Measurements from ENCODE around the gene WBP2NL. TPM values are rescaled to one million over a fixed set of nuclear protein-coding genes. Genes with fewer than 3 reads are reported as not detected.
"Not testable (repeated sequence)": the region's sequence is repeated elsewhere in the genome, so short reads cannot be mapped to it uniquely, and the experiment has no call there.

WBP2NL gene
- 4.5 TPM for total RNA-seq

- FAIRE-seq = no peak
- DNase-seq (ENCODE audit: low spot score in 2 of 2) = peak; percentile 76 to 93
Measured at GRCh38 chr22:41998361-41999261, at the start of gene WBP2NL. TSS of gene WBP2NL (plus strand) at chr22:41998788. CDS start at chr22:41998819, 31 bp downstream.

- not testable (repeated sequence) for DNase-seq (ENCODE audit: low spot score in 2 of 2); FAIRE-seq
Measured at GRCh38 chr22:41948928-41949296, 49.7 kb upstream of the WBP2NL start.

- FAIRE-seq (no peak), DNase-seq (ENCODE audit: low spot score in 2 of 2) (no peak)
Measured at GRCh38 chr22:41949297-41949965, 49.2 kb upstream of the WBP2NL start.

- DNase-seq (ENCODE audit: low spot score in 2 of 2) (peak in 1 of 2 donors; percentile 58), FAIRE-seq (no peak)
Measured at GRCh38 chr22:41951898-41952474, 46.6 kb upstream of the WBP2NL start, which contains the start of gene SMIM45. TSS of gene SMIM45 (plus strand) at chr22:41952150.

- FAIRE-seq (no peak), DNase-seq (ENCODE audit: low spot score in 2 of 2) (no peak)
Measured at GRCh38 chr22:41952713-41953112, 45.9 kb upstream of the WBP2NL start.

GRCh38 chr22:41957941-41958556 is 40.5 kb upstream of the WBP2NL start:
- FAIRE-seq (no peak), DNase-seq (ENCODE audit: low spot score in 2 of 2) (no peak)

GRCh38 chr22:41963453-41964111 is 35.0 kb upstream of the WBP2NL start:
- no peak for DNase-seq (ENCODE audit: low spot score in 2 of 2)
- FAIRE-seq = no peak

GRCh38 chr22:41964112-41964491 is 34.5 kb upstream of the WBP2NL start:
- FAIRE-seq = no peak
- DNase-seq (ENCODE audit: low spot score in 2 of 2) = no peak

- DNase-seq (ENCODE audit: low spot score in 2 of 2) (no peak), FAIRE-seq (no peak)
Measured at GRCh38 chr22:41966225-41966606, 32.4 kb upstream of the WBP2NL start.

GRCh38 chr22:41966607-41967240 is 31.9 kb upstream of the WBP2NL start:
- FAIRE-seq (no peak), DNase-seq (ENCODE audit: low spot score in 2 of 2) (no peak)

GRCh38 chr22:41968601-41969000 is 30.0 kb upstream of the WBP2NL start:
- no peak for FAIRE-seq
- no peak for DNase-seq (ENCODE audit: low spot score in 2 of 2)

GRCh38 chr22:41969110-41969646 is 29.4 kb upstream of the WBP2NL start, which contains the start of gene SEPTIN3:
TSS of gene SEPTIN3 (plus strand) at chr22:41969443. CDS start at chr22:41971493, 2,050 bp downstream.
- FAIRE-seq (no peak), DNase-seq (ENCODE audit: low spot score in 2 of 2) (no peak)

GRCh38 chr22:41970601-41971000 is 28.0 kb upstream of the WBP2NL start:
- FAIRE-seq = no peak
- no peak for DNase-seq (ENCODE audit: low spot score in 2 of 2)

GRCh38 chr22:41971431-41971830 is 27.2 kb upstream of the WBP2NL start:
- no peak for DNase-seq (ENCODE audit: low spot score in 2 of 2)
- FAIRE-seq = no peak

GRCh38 chr22:41974691-41975290 is 23.8 kb upstream of the WBP2NL start:
- FAIRE-seq = no peak
- no peak for DNase-seq (ENCODE audit: low spot score in 2 of 2)

GRCh38 chr22:41975299-41976069 is 23.1 kb upstream of the WBP2NL start:
- FAIRE-seq (no peak), DNase-seq (ENCODE audit: low spot score in 2 of 2) (no peak)

- no peak for FAIRE-seq
Measured at GRCh38 chr22:41976070-41976901, 22.3 kb upstream of the WBP2NL start.

More at GRCh38 chr22:41976070-41976901, 22.3 kb upstream of the WBP2NL start:
- peak; percentile 86 to 91 for DNase-seq (ENCODE audit: low spot score in 2 of 2)

All from frontal cortex (tissue), 4 donors.